Ascending aorta (tissue), 2 donors: ENCODE results near the gene TOR1A. TPM values are rescaled to one million over a fixed set of nuclear protein-coding genes. Genes with fewer than 3 reads are reported as not detected.
A peak's percentile ranks its signal among the peaks of the same experiment; 100 is the strongest.

Source experiments
- DNase-seq, 2 donors: peaks; one replicate each; pipeline ENCODE4 v3.0.0-alpha.2; 2019; ENCODE audit warnings: low spot score in 2 of 2
- H3K27ac ChIP-seq, 2 donors: fragments of 200-600 bp; sonication (generic); one replicate each; pipeline ENCODE4 v1.5.1; 2016 to 2017; ENCODE audit warnings: mild to moderate bottlenecking in 1 of 2
- H3K27me3 ChIP-seq: fragments of 200-600 bp; sonication (generic); one replicate; pipeline ENCODE4 v1.5.1; 2017
- H3K36me3 ChIP-seq, 2 donors: fragments of 200-600 bp; sonication (generic); one replicate each; pipeline ENCODE4 v1.5.1; 2016
- H3K4me1 ChIP-seq, 2 donors: fragments of 200-600 bp; sonication (generic); one replicate each; pipeline ENCODE4 v1.5.1; 2016 to 2017; ENCODE audit warnings: mild to moderate bottlenecking in 1 of 2
- H3K4me3 ChIP-seq, 2 donors: fragments of 200-600 bp; sonication (generic); one replicate each; pipeline ENCODE4 v1.5.1; 2016 to 2017; ENCODE audit warnings: mild to moderate bottlenecking in 1 of 2
- H3K9me3 ChIP-seq, 2 donors: fragments of 200-600 bp; sonication (generic); one replicate each; pipeline ENCODE4 v1.5.1; 2016
- CTCF ChIP-seq, 3 experiments: fragments of 200-600 bp in 2 of 3; fragments of 450-650 bp in 1 of 3; sonication (generic) in 2 of 3; IDR thresholded peaks; one replicate each; pipeline ENCODE4 v1.5.1; 2016 to 2019; ENCODE audit warnings: antibody characterized with exemption in 3 of 3, mild to moderate bottlenecking in 1 of 3, moderate library complexity in 1 of 3
- intact Hi-C: fragments of 100-400 bp; cut with DNase I; formaldehyde crosslinking; loops from one replicate; pipeline ENCODE4 v1.15.1; 2023
- total RNA-seq: library from RNA; depleted of rRNA; stranded (reverse); fragments of >200 nt; gene quantifications from one replicate; pipeline ENCODE4 v1.1.0, GENCODE V29; 2016

TOR1A gene
- total RNA-seq, 1 donor from 2014 or later, result 67.7 TPM

DNA sequence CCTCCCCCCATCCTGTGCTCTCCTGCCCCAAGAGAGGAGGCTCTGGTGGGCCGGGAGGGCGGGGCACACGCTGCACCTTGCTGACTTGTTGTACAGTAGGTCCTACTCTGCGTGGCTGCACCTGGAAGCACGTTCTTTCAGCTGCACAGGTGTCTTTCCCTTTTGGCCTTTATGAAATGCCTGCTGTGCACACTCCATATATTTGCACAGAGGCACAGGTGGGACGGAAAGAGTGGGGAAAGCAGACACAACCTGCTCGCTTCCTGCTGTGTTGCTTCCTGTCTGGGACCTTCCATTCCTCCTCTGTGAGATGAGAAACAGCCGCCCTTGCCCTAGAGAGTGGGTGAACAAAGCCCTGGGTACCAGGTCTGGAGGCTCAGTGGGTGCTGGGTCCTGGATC lies 16.1 kb upstream of the TOR1A start:
- peaks cover 5 to 35% of the 10 kb centered on the region in 2 donors for H3K4me1 ChIP-seq

DNA sequence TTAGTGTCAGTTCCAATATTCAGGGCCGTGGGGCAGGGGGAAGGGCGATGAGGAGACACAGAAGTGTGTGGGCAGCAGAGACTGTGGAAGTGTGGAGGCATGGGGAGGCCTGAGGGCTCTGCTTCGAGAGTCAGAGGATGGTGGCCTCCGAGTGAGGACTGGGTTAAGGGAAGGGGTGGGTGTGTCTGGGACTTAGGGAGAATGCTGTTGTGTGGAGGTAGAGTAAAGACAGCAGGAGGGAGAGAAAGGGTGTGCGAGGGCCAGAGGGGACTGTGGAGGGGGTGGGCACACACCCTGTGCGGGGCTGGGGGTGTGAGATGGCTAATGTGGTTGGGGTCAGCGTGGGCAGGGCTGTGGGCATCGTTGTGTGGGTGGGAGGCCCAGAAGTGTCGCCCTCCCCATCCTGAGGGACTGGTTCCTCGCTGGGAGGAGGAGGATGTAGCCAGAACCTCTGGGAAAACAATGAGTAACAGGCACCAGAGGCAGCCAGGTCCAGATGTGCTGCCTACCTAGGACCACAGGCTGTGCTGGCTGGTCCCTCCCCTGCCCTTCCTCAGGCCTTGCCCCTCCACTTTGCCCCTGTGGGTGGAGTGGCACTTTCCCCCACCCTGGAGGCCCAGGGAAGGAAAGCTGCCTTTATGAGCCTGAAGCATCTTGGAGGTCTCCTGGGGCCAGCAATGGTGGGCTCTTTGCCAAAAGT lies 15.5 kb upstream of the TOR1A start:
- no peaks in the 10 kb centered on the region for H3K27me3 ChIP-seq
- TF ChIP-seq CTCF (IDR thresholded peaks at IDR 0.05), result no peak
- H3K9me3 ChIP-seq, result no peaks in the 10 kb centered on the region
- intact Hi-C loops, result loop anchor here (5.0 to 10.0 kb wide), 2 partner anchors 43 to 395 kb away; no protein-coding TSS in a partner anchor
- H3K4me1 ChIP-seq, result peaks cover 5 to 35% of the 10 kb centered on the region in 2 donors
- no peak overlapping the region for H3K4me3 ChIP-seq
- H3K27ac ChIP-seq, result peak overlapping the region; percentile 35 to 55
- peaks cover 0 to 10% of the 10 kb centered on the region in 2 donors for H3K36me3 ChIP-seq
- DNase-seq, result no peak

More for the DNA sequence above, 16.1 kb upstream of the TOR1A start:
- Histone ChIP-seq H3K4me3 (no peak overlapping the region), H3K36me3 (peaks cover 0 to 10% of the 10 kb centered on the region in 2 donors), H3K9me3 (no peaks in the 10 kb centered on the region), H3K27me3 (no peaks in the 10 kb centered on the region), H3K27ac (peak overlapping the region in 1 of 2 donors; percentile 55)
- intact Hi-C loops, result no loop called here
- no peak for DNase-seq
- no peak for TF ChIP-seq CTCF (IDR thresholded peaks at IDR 0.05)

DNA sequence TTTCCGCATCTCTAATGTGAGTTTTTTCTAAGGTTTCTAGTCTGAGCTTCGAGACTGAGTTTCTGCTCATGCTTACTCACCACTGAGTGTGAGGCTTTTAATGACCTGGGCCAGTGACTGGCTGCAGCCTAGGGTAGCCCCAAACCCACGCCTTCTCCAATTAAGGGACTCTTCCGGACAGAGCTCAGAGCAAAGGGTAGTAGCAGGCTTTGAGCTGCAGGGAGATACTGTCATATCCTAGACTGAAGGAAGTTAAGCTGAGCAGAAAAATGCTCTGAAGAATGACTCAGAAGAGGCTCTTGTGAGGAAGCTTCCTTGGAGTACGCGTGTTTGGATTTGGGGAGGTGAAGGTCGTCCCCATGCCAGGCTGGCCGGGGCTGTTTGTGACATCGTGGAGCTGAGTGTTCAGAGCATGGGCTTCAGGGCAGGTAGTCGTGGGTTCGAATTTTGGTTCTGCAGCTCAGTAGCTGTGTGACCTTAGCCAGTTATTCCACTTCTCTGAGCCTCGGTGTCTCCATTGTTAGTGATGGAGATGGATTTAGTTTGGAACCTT lies 14.8 kb upstream of the TOR1A start:
- Histone ChIP-seq H3K4me3 (no peak overlapping the region), H3K27me3 (no peaks in the 10 kb centered on the region), H3K9me3 (no peaks in the 10 kb centered on the region), H3K4me1 (peaks cover 5 to 39% of the 10 kb centered on the region in 2 donors), H3K27ac (peak overlapping the region; percentile 35 to 55), H3K36me3 (peaks cover 0 to 8% of the 10 kb centered on the region in 2 donors)
- no peak for DNase-seq
- TF ChIP-seq CTCF (IDR thresholded peaks at IDR 0.05), result no peak
- intact Hi-C loops, result loop anchor here (5.0 to 10.0 kb wide), 2 partner anchors 44 to 396 kb away; no protein-coding TSS in a partner anchor

- intact Hi-C loops, result loop anchor here (5.0 to 10.0 kb wide), 2 partner anchors 46 to 398 kb away; no protein-coding TSS in a partner anchor
- Histone ChIP-seq H3K4me1 (peaks cover 5 to 42% of the 10 kb centered on the region in 2 donors), H3K27ac (peak overlapping the region; percentile 95 to 98), H3K36me3 (peaks cover 15 to 18% of the 10 kb centered on the region in 2 donors), H3K27me3 (no peaks in the 10 kb centered on the region), H3K9me3 (no peaks in the 10 kb centered on the region), H3K4me3 (peak overlapping the region; percentile 93 to 100)
- no peak for TF ChIP-seq CTCF (IDR thresholded peaks at IDR 0.05)
- DNase-seq, result no peak
Observed at GRCh38 chr9:129836311-129837007, 12.5 kb upstream of the TOR1A start.

DNA sequence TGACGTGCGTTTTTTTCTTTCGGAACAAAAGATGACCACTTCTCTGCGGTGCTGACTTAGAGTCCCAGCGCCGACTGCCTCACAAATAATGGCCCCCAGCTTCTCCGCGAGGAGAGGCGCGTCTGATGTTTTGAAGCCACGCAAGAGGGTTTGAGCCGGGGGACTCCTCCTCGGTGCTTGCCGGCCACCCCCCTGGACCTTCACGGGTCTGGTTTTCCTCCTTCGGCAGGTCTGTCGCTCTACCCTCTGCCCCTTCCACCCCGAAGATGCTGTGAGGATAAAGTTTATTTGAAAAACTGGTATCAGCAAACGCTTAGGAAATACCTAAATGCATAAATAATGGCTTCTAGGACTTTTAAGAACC lies 11.9 kb upstream of the TOR1A start:
- Histone ChIP-seq H3K36me3 (peaks cover 21 to 24% of the 10 kb centered on the region in 2 donors), H3K4me3 (peak overlapping the region; percentile 93 to 100), H3K27ac (peak overlapping the region; percentile 95 to 98), H3K9me3 (no peaks in the 10 kb centered on the region), H3K27me3 (no peaks in the 10 kb centered on the region), H3K4me1 (peaks cover 5 to 42% of the 10 kb centered on the region in 2 donors)
- intact Hi-C loops, result loop anchor here (1.0 to 10.0 kb wide), 3 partner anchors 12 to 399 kb away; partner anchors contain the start of gene TOR1A
- no peak for DNase-seq
- TF ChIP-seq CTCF (IDR thresholded peaks at IDR 0.05), result no peak
